Measurements from ENCODE around the gene CNDP2.

DNA sequence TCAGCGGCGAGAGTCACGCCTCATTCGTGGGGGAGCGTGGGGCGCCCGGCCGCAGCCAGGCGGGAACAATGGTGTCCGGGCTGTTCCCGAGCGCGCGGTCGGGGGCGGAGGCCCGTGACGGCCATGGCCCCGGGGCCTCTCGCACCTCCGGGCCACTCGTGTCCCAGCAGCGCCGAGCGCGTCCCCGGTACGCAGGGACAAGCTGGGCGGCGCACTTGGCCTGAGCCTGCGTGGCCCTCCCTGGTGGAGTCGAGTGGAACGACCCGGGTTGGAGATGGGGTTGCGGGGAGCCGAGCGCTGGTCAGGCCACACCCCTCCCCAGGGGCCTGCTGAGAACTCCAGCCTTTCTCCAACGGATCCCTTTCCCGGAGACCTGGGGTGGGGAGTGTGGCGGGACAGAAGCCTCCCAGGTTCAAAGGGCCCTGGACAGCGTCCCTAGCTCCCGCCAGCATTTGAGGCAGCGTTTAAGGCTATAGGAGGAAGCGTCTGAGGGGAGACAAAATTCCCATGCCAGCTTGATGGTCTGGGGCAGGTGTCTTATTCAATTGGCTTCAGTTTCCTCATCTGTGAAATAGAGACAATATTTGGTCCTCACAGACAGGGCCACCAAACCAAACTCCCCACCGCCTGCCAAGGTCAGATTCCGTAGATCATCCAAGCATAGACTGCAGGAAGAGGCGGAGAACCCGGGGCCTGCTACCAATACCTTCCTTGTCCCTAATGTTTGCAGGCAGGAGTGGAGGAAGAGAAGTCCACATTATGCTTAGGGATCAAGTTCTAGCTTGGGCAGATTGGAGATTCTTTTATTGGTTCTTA lies 553 bp downstream of the CNDP2 start:
- TF ChIP-seq ZNF274 (IDR thresholded peaks at IDR 0.05; ENCODE audit: low read depth, low read length): no peak
- no peak for TF ChIP-seq YY1 (IDR thresholded peaks at IDR 0.05; ENCODE audit: insufficient read depth, insufficient read length)
